GM12878 (cell line): ENCODE data around the gene EIF3B. TPM values are rescaled to one million over a fixed set of nuclear protein-coding genes. Genes with fewer than 3 reads are reported as not detected.
A peak's percentile ranks its signal among the peaks of the same experiment; 100 is the strongest.
"Not testable (repeated sequence)": the region's sequence is repeated elsewhere in the genome, so short reads cannot be mapped to it uniquely, and the experiment has no call there.

Source experiments
- ATAC-seq: fragments of 200-7000 bp; cut with Tn5 transposase; 3 replicates; pipeline ENCODE4 v1.9.1; 2020; ENCODE audit warnings: mild to moderate bottlenecking, moderate library complexity
- BruUV-seq: library from RNA; stranded (reverse); fragments of 400-500 nt; replicated peaks from 2 replicates; lab custom pipeline; 2021; lab: Mats Ljungman, UMichigan
- CTCF ChIA-PET: fragments of 300-600 bp; sonication (Branson Sonifier 250); formaldehyde crosslinking; extraction: SDS; loops from one replicate; lab custom pipeline; 2021; ENCODE audit warnings: inconsistent platforms; lab: Yijun Ruan, JAX
- POLR2A ChIA-PET: fragments of 350-600 bp; formaldehyde crosslinking; extraction: SDS; loops from one replicate; lab custom pipeline; 2021; ENCODE audit warnings: inconsistent platforms; lab: Charles Lee
- RAD21 ChIA-PET: fragments of 300-600 bp; sonication (Branson Sonifier 250); formaldehyde crosslinking; loops from one replicate; lab custom pipeline; 2023; ENCODE audit warnings: antibody characterized with exemption; ENCODE audit not compliant: unreplicated experiment; lab: Charles Lee
- SMC1A ChIA-PET: fragments of 300-600 bp; sonication (Branson Sonifier 250); formaldehyde crosslinking; loops from one replicate; lab custom pipeline; 2023; ENCODE audit not compliant: unreplicated experiment, uncharacterized antibody; lab: Charles Lee
- DNase-seq: peaks from one replicate; pipeline ENCODE4 v3.0.0-alpha.2; 2011; ENCODE audit warnings: low read depth, low spot score
- FAIRE-seq: peaks from 3 replicates; lab custom pipeline; 2011; peaks lifted over from hg19 to GRCh38; lab: Jason Lieb, UNC
- H2AFZ ChIP-seq: 2 replicates; pipeline ENCODE4 v1.6.0; 2011; ENCODE audit warnings: low read depth, low read length, control low read depth; ENCODE audit not compliant: control insufficient read depth
- H3K27ac ChIP-seq: 2 replicates; pipeline ENCODE4 v1.5.1; 2011; ENCODE audit warnings: control low read depth; ENCODE audit not compliant: control insufficient read depth, insufficient read depth
- H3K27me3 ChIP-seq, 2 experiments: replicated peaks in 1 of 2; 2 replicates each; pipeline versions ENCODE4 v1.6.0 to v1.6.1; 2011; ENCODE audit warnings: low read length in 1 of 2; ENCODE audit not compliant: control insufficient read depth in 2 of 2, insufficient read depth in 2 of 2
- H3K36me3 ChIP-seq, 2 experiments: 2 replicates each; pipeline ENCODE4 v1.5.1; 2011; ENCODE audit warnings: low read length in 1 of 2; ENCODE audit not compliant: control insufficient read depth in 2 of 2, insufficient read depth in 2 of 2
- H3K4me1 ChIP-seq: 2 replicates; pipeline ENCODE4 v1.6.1; 2011; ENCODE audit warnings: mild to moderate bottlenecking, low read length, moderate library complexity, mixed read lengths; ENCODE audit not compliant: control insufficient read depth, insufficient read depth
- H3K4me2 ChIP-seq: 2 replicates; pipeline ENCODE4 v1.6.0; 2011; ENCODE audit warnings: control low read depth; ENCODE audit not compliant: control insufficient read depth, insufficient read depth
- H3K4me3 ChIP-seq: fragments of 200-600 bp; sonication (generic); 2 replicates; pipeline ENCODE4 v1.5.1; 2016
- H3K79me2 ChIP-seq: 2 replicates; pipeline ENCODE4 v1.6.0; 2011; ENCODE audit warnings: low read length; ENCODE audit not compliant: control insufficient read depth, insufficient read depth
- H3K9ac ChIP-seq: 2 replicates; pipeline ENCODE4 v1.8.0; 2011; ENCODE audit warnings: low read length, control low read depth, mixed read lengths; ENCODE audit not compliant: control insufficient read depth, insufficient read depth
- H3K9me3 ChIP-seq: replicated peaks from 3 replicates; pipeline ENCODE4 v1.5.1; 2011; ENCODE audit warnings: mild to moderate bottlenecking, low read length; ENCODE audit not compliant: control insufficient read depth, insufficient read depth
- H4K20me1 ChIP-seq: 2 replicates; pipeline ENCODE4 v1.6.0; 2011; ENCODE audit not compliant: control insufficient read depth, insufficient read depth
- BRCA1 ChIP-seq: IDR thresholded peaks from 2 replicates; pipeline ENCODE4 v1.6.1; 2011; ENCODE audit warnings: low read depth, low read length, improper control_type of control experiment
- ELK1 ChIP-seq: IDR thresholded peaks from 2 replicates; pipeline ENCODE4 v1.6.1; 2012; ENCODE audit warnings: low read depth, low read length, improper control_type of control experiment
- GABPA ChIP-seq: IDR thresholded peaks from 2 replicates; pipeline ENCODE4 v1.6.1; 2014; ENCODE audit warnings: antibody characterized with exemption, low read depth, mild to moderate bottlenecking, inconsistent platforms
- HCFC1 ChIP-seq: fragments of 150-350 bp; IDR thresholded peaks from 2 replicates; pipeline ENCODE4 v1.6.1; 2014; ENCODE audit warnings: low read length
- RFX5 ChIP-seq: IDR thresholded peaks from 2 replicates; pipeline ENCODE4 v1.6.1; 2011; ENCODE audit warnings: low read depth, low read length, improper control_type of control experiment
- WGBS: methylation state at CpG from one replicate; pipeline ENCODE4 v1.1.6; 2016; ENCODE audit warnings: low lambda C conversion rate; ENCODE audit not compliant: insufficient replicate concordance, insufficient coverage; ENCODE audit errors: missing lambda C conversion rate; 5-methylcytosine and 5-hydroxymethylcytosine counted together
- in situ Hi-C: fragments of 300-500 bp; cut with MboI; formaldehyde crosslinking; loops from 9 replicates; pipeline ENCODE4 v1.14.3; 2018; ENCODE audit warnings: mixed read lengths
- intact Hi-C: fragments of 100-400 bp; cut with micrococcal nuclease; formaldehyde crosslinking; loops from one replicate; pipeline ENCODE4 v1.14.2; 2022; ENCODE audit not compliant: unreplicated experiment
- polyA plus RNA-seq, 11 experiments: library from polyadenylated mRNA; depleted of rRNA in 4 of 11; unstranded in 6 of 11; stranded (reverse) in 5 of 11; fragments of >200 nt; fragmentation: Nextera tagmentation in 4 of 11; fragmentation: Illumina TruSeq in 1 of 11; extraction: Ambion mirVana in 4 of 11; extraction: Trizol in 1 of 11; gene quantifications; 1 replicate in 1 of 11; 2 replicates in 10 of 11; pipeline versions ENCODE4 v1.2.1 to v1.2.3, GENCODE V29; 2011 to 2016; ENCODE audit warnings: inconsistent platforms in 2 of 11, missing spikeins in 2 of 11, low read depth in 1 of 11
- total RNA-seq, 4 experiments: library from RNA; depleted of rRNA in 3 of 4; stranded (reverse); fragments of >200 nt in 3 of 4; fragmentation: Illumina TruSeq in 1 of 4; extraction: Trizol in 1 of 4; gene quantifications; 2 replicates each; pipeline versions ENCODE4 v1.2.1 to v1.2.3, GENCODE V29; 2013 to 2021
- TF ChIP-seq, protein P1 (sequence below): IDR thresholded peaks from 2 replicates; pipeline ENCODE4 v1.6.1; 2012; ENCODE audit warnings: improper control_type of control experiment, low read depth, low read length; ENCODE audit not compliant: insufficient replicate concordance
- TF ChIP-seq, protein P2 (sequence below): fragments of 150-350 bp; IDR thresholded peaks from 2 replicates; pipeline ENCODE4 v1.6.1; 2014; ENCODE audit warnings: mild to moderate bottlenecking, low read depth, low read length

EIF3B gene
- total and polyA plus RNA-seq, 10 of the 15 experiments (the other 5 are each of a cell fraction or from before 2014, with no cell fraction given) = 17.6 to 275 (median 153) TPM

- TF ChIP-seq, protein P1, sequence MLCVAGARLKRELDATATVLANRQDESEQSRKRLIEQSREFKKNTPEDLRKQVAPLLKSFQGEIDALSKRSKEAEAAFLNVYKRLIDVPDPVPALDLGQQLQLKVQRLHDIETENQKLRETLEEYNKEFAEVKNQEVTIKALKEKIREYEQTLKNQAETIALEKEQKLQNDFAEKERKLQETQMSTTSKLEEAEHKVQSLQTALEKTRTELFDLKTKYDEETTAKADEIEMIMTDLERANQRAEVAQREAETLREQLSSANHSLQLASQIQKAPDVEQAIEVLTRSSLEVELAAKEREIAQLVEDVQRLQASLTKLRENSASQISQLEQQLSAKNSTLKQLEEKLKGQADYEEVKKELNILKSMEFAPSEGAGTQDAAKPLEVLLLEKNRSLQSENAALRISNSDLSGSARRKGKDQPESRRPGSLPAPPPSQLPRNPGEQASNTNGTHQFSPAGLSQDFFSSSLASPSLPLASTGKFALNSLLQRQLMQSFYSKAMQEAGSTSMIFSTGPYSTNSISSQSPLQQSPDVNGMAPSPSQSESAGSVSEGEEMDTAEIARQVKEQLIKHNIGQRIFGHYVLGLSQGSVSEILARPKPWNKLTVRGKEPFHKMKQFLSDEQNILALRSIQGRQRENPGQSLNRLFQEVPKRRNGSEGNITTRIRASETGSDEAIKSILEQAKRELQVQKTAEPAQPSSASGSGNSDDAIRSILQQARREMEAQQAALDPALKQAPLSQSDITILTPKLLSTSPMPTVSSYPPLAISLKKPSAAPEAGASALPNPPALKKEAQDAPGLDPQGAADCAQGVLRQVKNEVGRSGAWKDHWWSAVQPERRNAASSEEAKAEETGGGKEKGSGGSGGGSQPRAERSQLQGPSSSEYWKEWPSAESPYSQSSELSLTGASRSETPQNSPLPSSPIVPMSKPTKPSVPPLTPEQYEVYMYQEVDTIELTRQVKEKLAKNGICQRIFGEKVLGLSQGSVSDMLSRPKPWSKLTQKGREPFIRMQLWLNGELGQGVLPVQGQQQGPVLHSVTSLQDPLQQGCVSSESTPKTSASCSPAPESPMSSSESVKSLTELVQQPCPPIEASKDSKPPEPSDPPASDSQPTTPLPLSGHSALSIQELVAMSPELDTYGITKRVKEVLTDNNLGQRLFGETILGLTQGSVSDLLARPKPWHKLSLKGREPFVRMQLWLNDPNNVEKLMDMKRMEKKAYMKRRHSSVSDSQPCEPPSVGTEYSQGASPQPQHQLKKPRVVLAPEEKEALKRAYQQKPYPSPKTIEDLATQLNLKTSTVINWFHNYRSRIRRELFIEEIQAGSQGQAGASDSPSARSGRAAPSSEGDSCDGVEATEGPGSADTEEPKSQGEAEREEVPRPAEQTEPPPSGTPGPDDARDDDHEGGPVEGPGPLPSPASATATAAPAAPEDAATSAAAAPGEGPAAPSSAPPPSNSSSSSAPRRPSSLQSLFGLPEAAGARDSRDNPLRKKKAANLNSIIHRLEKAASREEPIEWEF = no peak
- TF ChIP-seq BRCA1 (peak; percentile 48), HCFC1 (peak; percentile 65), GABPA (no peak), ELK1 (peak; percentile 52), RFX5 (peak; percentile 3; the same call in 1 of the 2 replicates)
- TF ChIP-seq, protein P2, sequence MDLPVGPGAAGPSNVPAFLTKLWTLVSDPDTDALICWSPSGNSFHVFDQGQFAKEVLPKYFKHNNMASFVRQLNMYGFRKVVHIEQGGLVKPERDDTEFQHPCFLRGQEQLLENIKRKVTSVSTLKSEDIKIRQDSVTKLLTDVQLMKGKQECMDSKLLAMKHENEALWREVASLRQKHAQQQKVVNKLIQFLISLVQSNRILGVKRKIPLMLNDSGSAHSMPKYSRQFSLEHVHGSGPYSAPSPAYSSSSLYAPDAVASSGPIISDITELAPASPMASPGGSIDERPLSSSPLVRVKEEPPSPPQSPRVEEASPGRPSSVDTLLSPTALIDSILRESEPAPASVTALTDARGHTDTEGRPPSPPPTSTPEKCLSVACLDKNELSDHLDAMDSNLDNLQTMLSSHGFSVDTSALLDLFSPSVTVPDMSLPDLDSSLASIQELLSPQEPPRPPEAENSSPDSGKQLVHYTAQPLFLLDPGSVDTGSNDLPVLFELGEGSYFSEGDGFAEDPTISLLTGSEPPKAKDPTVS = no peak
Measured at GRCh38 chr7:2354186-2354938, at the start of gene EIF3B (continued).

GRCh38 chr7:2305258-2305657 lies 49.4 kb upstream of the EIF3B start:
- H2AFZ ChIP-seq, H3K27ac ChIP-seq, BruUV-seq, ATAC-seq, H3K4me3 ChIP-seq, H3K9ac ChIP-seq, FAIRE-seq, in situ Hi-C loops, H4K20me1 ChIP-seq, H3K9me3 ChIP-seq, SMC1A ChIA-PET, DNase-seq, H3K27me3 ChIP-seq, CTCF ChIA-PET, intact Hi-C loops, H3K4me2 ChIP-seq: not testable (repeated sequence)
- Histone ChIP-seq H3K79me2 (peaks cover 73% of the 10 kb centered on the region), H3K36me3 (peaks cover 0 to 12% of the 10 kb centered on the region in 2 experiments; a peak in 2 of 4 replicates), H3K4me1 (peaks cover 37% of the 10 kb centered on the region)
- POLR2A ChIA-PET = interaction anchor here (0.6 to 1.4 kb wide), 2 partner anchors 64 to 162 kb away, joined by 4 to 5 read pairs; partner anchors contain the start of genes MRM2 and NUDT1
- WGBS = 81% methylated on average over 6 of the region's 6 CpGs
- RAD21 ChIA-PET = interaction anchor here (1.0 to 1.1 kb wide), 3 partner anchors 43 to 1128 kb away, joined by 3 to 5 read pairs (median 5); no protein-coding TSS in a partner anchor
